NCI-H82 treated with DMSO at 0.1 percent for 48 hours (cell line): ENCODE data around the gene FERMT3.
A peak's percentile ranks its signal among the peaks of the same experiment; 100 is the strongest.

Experiments
- DNase-seq: peaks from one replicate; lab custom pipeline; 2025; ENCODE audit not compliant: unreplicated experiment; lab: John Stamatoyannopoulos, UW

The FERMT3 gene

DNA sequence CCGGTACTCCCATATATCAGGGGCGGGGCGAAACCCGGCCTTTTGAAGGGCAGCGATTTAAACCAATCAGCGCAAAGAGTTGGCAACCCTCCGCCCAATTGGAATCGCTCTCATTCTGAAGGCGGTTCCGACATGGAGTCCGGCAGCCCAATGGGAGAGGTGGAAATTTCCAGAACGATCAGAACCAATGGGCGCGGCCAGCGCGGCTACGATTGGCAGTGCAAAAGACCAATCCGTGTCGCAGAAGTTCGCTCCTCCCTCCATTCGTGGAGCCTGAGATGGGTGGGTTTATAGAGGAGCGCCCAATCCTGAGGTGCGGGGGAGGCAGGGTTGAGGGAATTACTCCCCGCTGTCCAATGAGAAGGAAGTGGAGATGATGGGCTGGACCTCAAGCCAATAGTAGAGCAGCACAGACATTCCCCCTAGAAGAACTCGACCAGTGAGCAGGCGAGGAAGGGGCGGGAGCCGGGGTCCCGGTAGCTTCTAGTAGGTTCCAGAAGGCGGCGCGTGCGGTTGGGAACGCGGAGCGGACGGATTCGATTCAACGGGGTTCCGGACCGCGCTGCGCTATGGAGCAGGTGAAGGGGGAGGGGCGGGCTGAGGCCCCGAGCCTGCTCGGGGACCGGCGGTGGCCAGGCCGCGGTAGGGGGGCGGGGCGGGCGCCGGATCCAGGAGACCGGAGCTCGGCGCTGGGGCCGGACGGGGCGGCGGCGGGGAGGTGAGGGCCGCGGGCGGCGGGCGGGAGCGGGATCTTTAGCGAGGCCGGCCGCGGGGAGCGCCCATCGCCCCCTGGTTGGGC, 20.6 kb upstream of the FERMT3 start, which contains the start of gene STIP1:
Gene STIP1, plus strand, starts transcription at position 479 of the 799 bp plus-strand sequence. Its CDS starts 91 bp downstream, at position 570.
- peak; percentile 99 for DNase-seq

DNA sequence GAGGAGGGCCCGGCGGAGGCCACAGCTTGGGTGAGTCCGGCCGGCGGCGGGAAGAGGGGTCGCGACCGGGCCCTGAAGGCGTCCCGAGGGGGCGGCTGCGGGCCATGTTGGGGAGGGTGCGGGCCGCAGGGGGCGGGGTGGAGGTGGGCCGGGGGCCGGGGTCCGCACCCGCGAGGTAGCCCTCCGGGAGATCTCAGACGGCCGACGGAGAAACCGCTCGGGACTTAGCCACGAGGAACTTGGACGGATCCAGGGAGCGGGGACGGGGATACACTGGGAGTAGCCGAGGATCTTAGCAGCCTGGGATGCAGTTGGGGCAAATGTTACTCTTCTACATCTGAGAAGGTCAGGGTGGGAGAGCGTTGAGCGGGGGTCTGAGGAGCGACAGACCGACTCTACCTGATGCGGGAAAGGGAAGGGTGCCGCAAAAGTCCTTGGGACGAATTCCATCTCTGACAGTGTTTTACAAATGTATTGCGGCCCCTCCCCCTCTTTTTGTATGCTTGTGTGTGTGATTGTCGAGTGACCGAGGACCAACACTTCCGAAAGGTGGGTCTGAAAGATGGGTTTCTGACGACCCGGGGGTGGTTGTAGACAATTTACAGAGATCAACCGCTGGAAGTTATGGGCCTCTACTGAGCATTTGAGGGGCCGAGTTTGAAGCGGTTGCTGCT, 19.9 kb upstream of the FERMT3 start:
- no peak for DNase-seq

DNA sequence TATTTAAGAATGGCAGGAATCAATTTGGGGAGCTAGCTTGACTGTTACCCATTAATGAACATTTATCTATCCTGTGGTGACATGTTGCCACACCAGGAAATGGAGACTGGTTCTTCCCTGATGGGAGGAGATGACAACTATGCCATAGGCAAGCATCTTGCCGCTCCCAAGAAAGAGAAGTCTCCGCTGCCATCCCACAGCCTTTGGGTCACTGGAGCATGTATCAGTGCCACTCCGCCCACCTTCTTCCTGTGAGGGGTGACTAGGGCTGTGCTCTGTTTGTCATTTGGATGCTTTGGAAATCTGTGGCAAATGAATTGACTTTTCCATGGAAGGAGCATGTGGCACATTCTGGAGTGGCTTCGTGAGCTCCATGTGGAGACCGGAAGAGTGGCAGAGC, 14.1 kb upstream of the FERMT3 start:
- DNase-seq: no peak

DNA sequence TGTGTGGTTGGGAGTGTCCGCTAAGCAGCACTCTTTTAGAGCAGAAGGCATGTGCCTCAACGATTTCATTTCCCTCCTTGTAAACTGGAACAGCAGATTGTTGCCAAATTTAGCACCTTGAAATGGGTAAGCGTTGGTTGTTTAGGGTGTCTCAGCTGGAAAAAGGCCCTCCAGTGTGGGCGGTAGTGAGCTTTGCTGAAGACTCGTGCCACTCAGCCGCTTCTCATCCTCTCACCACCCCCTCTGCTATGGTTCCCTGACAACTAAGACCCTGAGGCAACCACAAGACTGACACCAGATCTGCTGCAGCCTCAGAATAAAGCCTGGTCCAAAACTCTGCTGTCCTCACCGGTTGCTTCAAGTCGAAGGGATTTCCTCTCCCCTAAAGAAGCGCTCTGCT, 9.9 kb upstream of the FERMT3 start:
- no peak for DNase-seq

DNA sequence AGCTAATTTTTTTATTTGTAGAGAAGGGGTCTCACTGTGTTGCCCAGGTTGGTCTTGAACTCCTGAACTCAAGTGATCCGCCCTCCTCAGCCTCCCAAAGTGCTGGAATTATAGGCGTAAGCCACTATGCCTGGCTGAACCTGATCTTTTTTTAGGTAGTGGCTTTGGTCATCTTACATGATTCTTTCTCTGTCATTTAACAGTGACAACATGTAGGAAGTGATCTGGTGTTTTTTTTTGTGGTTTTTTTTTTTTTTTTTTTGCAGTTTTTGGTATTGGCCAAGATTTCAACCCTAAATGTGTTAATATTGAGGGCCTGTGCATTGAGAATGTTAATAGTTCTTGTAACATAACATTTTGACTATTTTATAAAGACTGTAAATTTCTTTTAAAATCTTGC, 8.0 kb upstream of the FERMT3 start:
- DNase-seq: no peak

DNA sequence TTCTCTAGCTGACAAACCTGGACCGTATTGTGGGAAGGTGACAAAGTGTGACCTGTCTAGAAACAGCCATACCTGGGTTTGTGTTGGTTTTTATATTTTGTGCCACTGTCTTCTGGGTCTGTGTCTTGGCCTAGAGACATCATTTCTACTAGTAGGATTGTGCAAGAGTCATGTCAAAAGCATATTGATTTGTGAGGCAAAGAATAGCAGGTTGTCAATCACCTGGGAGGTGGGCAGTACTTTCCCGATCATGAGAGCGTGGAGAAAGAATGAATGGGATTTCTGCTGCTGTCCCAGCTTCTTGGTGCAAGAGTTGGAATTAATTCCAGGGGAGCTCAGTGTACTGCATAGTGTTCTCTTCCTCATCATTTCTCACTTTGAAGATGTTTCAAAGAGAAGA, 5.0 kb upstream of the FERMT3 start:
- DNase-seq: no peak

DNA sequence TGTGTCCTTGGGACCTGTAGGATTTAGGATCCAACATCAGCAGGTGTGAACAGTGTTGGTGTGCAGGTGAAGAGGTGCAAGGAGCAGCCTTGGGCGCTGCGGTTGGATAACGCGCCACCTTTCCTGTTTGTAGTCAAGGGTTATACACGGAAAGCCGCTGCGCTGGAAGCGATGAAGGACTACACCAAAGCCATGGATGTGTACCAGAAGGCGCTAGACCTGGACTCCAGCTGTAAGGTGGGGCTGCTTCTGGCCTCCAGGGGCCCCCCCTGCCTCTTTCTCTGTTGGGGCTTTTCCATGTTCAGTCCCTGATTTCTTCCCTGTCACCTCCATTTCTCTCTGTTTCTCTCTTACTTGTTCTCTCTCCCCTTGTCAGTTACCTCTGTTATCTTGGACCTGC, 3.5 kb upstream of the FERMT3 start:
- DNase-seq: no peak

DNA sequence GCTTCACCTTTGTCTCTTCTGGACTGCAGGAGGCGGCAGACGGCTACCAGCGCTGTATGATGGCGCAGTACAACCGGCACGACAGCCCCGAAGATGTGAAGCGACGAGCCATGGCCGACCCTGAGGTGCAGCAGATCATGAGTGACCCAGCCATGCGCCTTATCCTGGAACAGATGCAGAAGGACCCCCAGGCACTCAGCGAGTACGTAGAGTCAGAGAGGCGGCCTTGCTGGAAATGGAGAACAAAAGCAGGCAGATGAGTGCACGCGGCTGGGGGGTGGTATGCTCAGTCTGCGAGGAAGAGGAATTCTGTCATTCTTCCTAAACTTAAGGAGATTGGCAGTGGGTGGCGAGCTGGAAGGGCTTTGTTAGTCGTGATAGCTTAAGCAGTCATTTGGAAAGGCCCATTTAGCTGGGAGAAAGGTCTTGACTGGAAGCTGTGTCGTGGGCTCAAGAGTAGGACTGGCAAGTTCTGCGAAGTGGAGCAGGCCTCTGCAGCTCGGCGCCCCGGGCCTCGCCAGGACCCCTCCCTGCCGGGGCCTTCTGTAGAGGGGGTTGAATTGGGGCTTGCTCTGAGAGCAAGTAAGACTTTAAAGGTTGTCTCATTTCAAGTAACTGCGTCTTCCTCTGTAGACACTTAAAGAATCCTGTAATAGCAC, 3.0 kb upstream of the FERMT3 start:
- DNase-seq: no peak

DNA sequence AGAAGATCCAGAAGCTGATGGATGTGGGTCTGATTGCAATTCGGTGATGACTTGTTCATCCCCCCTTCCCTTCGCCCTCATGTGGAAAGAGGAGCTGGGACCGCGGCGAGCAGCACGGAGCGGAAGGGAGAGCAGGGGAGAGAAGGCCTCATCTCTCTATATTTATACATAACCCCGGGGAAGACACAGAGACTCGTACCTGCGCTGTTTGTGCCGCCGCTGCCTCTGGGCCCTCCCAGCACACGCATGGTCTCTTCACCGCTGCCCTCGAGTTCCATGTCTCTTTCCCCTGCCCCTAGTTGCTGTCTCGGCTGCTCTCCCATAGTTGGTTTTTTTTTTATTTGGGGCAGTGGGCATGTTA, 2.5 kb upstream of the FERMT3 start:
- DNase-seq: no peak

DNA sequence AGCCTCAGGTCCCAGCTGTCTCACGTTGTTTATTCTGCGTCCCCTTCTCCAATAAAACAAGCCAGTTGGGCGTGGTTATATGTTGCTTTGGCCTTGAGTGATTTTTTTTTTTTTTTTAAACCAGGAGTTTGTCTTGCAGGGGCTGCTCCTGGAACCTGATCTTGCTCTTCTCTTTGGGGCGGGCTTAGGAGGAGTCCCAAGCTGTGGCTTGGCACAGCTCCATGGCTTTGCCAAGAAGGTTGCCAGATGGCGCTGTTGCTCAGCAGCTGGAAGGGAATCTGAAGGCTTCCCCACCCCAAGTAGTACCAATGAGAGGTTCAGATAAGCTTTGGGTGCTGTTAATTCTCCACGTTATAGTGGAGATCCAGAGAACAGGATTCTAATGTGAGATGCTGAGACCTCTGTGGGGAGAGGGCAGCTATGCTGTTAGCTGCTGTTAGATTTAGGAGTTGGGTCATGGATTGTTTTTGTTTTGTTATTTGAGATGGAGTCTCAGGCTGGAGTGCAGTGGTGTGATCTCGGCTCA, 2.0 kb upstream of the FERMT3 start:
- peak; percentile 54 for DNase-seq

DNA sequence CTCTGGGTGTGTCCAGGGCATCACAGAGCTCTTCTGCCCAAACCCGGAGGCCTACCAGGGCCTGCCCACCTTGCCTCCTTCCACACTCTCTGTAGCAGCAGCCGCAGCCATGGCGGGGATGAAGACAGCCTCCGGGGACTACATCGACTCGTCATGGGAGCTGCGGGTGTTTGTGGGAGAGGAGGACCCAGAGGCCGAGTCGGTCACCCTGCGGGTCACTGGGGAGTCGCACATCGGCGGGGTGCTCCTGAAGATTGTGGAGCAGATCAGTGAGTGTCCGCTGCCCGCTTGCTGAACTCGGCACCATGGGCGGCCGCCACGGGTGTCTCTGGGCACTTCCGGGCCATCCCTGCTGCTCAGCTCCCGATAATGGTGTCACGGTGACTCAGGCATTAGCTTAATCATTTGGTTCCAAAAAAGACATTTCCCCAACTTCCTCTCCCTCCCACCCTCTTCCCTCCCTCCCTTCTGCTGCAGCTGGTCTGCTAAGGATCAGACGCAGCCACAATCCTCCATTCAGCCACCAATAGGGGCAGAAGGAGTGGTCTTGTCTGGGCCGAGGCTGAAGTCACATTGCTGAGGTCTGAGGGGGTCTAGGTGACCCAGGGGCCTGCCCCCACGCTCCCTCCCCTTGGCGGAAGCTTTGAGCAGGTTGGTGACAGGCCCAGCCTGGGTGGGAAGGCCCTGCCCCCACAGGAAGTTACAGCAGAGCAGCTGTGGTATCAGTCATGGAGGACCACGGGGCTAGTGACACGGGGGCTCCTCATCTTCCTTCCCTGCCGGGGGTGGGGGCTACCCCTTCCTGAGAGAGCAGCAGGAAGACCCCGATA, 950 bp downstream of the FERMT3 start:
- no peak for DNase-seq

DNA sequence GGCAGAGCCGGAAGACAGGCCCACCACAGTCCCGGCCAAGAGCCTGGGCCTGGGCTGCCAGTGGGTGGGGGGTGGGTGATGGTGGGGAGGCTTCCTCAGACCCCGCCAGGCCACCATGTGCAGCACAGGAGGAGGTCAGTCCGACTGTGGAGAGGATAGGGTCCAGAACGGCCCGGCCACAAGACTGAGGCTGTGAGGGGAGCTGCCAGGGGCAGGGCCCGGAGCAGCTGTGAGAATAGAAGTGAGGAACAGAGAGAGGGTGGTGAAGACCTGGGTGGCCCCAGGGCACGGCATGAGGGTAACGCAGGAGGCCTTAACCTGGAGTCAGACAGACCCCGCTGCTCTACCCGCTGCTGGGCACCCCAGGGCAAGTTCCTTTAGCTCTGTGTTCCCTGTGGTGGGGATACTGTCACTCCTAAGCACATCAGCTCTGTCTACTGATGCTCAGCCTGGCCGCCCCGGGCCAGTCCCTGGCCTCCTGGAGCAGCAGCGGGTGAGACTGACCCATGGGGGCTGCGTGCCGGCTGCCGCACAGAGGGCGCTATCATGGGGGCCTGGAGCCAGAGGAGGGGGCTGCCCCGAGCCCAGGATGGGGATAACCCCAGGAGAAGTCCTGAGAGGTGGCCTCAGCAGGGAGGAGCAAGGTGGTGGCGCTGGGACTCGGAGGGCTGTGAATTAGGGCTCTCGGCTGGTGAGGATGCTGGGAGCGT, 1.7 kb downstream of the FERMT3 start:
- no peak for DNase-seq

DNA sequence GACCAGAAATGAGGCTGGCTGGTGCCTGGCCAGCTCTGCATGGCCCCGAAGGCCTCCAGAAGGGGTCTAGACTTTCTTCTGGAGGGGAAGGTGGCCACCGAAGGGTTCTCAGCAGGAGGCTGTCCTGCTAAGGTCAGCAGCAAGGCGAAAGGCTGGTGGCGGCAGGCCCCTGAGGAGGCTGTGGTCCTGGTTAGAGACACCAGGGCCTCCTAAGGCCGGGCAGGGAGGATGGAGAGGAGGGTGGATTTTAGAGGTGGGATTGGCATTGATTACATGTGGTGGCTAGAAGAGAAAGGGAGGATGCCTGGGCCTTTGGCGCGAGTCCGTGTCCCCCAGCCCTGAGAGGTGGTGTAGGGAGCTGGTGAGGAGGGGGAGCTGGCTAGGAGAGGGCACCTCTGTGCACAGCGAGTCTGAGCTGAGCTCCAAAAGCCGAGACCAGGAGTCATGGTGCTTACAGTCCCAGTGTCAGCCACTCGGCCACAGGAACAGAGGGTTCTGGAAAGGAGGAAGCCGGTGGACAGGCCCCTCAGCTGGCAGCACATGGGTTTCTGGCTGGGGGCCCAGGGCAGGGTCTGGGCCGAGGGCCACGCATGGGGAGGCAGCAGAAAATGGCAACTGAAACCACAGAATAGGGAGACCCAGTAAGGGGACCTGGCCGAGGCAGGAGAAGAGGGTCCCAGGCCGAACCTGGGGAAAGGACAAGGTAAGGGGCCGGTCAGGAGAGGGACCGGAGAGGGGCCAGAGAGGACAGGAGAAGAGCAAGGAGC, 2.5 kb downstream of the FERMT3 start:
- no peak for DNase-seq

DNA sequence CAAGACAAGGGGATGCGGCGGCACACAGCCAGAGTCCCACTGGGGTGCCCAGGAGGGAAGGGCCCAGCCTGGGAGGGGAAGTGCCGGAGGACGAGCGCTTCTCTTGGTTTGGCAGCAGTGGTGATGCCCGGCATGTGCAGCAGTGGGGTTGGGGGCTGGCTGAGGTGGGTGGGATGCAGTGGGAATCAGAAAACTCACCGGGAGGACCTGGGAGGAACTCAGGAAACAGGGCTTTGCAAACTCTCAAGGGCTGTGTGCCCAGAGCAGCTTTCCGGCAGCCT, 3.0 kb downstream of the FERMT3 start:
- DNase-seq: no peak

DNA sequence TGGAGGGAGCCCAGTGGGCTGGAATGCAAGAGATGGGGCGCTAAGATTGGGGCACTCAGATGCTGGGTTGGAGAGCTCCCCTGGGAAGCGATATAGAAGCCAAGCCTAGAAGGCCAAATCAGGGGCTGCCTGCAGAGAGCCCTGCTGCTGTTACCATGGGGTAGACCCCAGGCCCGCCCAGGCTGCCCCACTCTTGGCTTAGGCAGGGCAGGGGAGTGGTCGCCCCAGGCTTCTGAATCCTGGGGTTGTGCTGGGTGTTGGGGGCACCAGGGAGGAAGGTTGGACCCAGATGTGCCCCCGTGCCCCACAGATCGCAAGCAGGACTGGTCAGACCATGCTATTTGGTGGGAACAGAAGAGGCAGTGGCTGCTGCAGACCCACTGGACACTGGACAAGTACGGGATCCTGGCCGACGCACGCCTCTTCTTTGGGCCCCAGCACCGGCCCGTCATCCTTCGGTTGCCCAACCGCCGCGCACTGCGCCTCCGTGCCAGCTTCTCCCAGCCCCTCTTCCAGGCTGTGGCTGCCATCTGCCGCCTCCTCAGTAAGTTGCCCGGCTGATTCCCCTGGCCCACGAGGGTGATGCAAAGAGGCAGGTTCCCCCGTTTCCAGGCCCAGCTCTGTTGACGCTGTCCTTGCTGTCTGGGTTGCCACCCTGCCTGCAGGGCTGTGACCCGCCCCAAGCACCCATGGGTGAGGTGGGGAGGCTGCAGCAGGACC, 3.9 kb downstream of the FERMT3 start:
- no peak for DNase-seq

DNA sequence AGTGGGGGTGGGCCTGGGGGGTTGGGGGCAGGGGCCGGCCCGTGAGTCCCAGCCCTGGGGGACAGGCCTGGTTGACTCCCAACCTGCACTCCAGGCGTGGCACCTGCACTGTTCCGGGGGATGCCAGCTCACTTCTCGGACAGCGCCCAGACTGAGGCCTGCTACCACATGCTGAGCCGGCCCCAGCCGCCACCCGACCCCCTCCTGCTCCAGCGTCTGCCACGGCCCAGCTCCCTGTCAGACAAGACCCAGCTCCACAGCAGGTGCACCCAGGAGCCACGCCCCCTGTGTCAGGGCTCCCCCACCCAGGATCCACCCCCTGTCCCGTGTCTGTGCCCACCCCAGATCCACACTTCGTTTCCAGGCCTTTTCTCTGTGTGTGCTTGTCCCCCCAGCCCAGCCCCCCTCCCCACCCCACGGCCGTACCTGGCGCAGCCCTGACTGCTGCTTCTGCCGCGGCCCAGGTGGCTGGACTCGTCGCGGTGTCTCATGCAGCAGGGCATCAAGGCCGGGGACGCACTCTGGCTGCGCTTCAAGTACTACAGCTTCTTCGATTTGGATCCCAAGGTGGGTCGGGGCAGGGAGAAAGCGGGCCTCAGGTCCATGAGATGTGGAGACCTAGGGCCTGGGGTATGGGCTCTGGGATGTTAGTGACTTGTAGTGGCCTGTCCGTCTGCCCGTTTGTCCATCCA, 4.8 kb downstream of the FERMT3 start:
- no peak for DNase-seq

DNA sequence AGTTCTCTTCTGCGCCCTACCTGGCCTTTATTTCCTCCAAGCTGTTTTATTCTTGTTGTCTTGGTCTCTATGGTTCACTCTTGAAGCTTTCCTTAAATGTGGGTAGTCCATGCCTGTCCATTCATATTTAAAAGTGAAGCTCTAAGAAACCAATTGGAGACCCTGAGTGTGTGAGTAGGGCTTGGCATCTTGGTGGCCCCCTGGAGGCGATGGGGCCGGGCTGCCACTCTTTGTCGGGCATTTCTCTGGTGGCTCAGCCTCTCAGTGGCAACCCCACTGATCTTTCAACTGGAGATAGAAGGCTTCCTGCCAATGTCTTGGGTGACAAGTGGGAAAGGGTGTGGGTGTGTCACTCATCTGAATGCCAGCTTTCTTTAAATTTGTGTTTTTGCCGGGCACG, 10.4 kb downstream of the FERMT3 start:
- DNase-seq: no peak

DNA sequence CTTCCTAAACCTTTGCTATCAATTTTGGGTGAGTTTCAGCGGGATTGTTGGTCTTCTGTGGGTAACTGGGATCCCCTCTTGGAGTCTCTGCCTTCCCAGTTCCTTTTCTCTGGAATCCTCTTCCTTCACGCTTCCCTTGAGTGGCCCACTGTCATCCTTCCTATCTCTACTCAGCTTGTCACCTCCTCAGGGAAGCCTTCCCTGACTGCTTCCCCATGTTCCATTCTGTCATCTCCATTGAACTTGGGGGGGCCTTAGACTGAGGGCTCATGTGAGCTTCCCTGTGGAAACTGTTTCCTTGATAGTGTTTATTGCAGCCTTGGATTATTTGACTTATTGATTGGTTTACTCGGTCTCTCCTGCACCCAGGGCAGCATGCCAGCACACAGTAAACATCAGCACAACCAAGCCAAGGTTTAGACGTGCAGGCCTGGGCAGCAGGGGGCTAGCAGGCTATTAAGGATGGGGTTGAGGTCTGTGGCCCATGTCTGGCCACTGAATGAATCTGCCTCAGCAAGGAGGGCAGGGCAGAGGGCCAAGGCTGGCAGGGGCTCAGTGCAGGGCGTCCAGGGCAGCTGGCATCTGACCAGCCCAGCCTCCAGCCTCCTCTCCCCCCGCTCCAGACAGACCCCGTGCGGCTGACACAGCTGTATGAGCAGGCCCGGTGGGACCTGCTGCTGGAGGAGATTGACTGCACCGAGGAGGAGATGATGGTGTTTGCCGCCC, 12.3 kb downstream of the FERMT3 start:
- DNase-seq: no peak
